Thyroid gland (tissue), 4 donors: ENCODE data around the gene RHBDL3.

Experiments used
- CTCF ChIP-seq, 6 experiments: fragments of 200-600 bp in 3 of 6; fragments of 450-650 bp in 3 of 6; sonication (generic) in 3 of 6; IDR thresholded peaks; one replicate each; pipeline ENCODE4 v1.5.1; 2016 to 2019; ENCODE audit warnings: antibody characterized with exemption in 6 of 6, mild to moderate bottlenecking in 2 of 6, inconsistent platforms in 1 of 6, moderate library complexity in 1 of 6
- POLR2A ChIP-seq, 2 donors: fragments of 450-650 bp; IDR thresholded peaks; one replicate each; pipeline ENCODE4 v1.6.1; 2017; ENCODE audit warnings: antibody characterized with exemption in 2 of 2, mild to moderate bottlenecking in 2 of 2, moderate library complexity in 1 of 2

- TF ChIP-seq CTCF (IDR thresholded peaks at IDR 0.05): peak; percentile 72 to 93 (median 88)
- no peak for TF ChIP-seq POLR2A (IDR thresholded peaks at IDR 0.05)
These were observed 53.9 kb downstream of the RHBDL3 start for GRCh38 chr17:32319548-32319905.
